NK-92 treated with Interleukin-12 subunit alpha and Interleukin-12 subunit beta, amount 100 ng/mL, for 24 hours (cell line): ENCODE measurements around the gene SETD3.

Experiments used
- DNase-seq: peaks from one replicate; lab custom pipeline; 2025; lab: John Stamatoyannopoulos, UW

SETD3 gene

DNA sequence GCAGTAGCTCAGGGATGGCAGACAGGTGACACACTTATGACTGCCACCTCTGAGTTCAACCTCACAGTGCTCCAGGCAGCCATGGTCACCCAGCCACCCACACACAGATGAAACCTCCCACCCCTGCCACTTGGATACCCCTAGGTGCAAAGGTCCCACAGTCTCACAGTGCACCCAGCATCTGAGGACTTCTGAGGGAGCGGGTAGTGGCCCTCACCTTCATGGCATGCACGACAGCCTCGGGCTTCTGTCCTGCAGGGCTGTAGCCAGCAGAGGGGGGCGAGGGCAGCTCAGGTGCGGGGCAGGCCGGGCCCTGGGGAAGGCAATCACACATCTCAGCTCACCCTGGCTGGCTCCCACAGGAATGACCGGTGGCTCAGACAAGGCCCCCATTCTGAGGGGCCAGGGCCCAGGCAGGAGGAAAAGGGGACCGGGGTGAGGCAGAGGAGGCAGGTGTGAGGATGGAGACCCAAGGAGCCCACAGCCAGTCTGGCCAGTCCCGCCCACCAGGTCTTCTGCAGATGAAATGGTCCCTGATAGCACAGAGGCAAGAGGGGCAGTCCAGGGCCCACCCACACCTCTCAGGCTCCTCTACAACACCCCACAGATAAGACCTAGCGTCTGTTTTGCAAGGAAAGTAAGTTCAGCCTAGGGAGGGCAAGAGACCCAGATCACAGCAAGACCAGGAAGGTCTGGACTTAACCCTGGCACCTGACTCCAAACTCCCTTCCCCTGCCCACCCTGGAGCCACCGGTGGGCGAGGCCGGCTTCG is 36.4 kb upstream of the SETD3 start:
- no peak for DNase-seq

GRCh38 chr14:99516156-99516870 is 35.7 kb upstream of the SETD3 start:
- no peak for DNase-seq

GRCh38 chr14:99515301-99516155 is 34.9 kb upstream of the SETD3 start:
- no peak for DNase-seq

- DNase-seq: no peak
Measured at GRCh38 chr14:99514552-99515300, 34.1 kb upstream of the SETD3 start.

DNA sequence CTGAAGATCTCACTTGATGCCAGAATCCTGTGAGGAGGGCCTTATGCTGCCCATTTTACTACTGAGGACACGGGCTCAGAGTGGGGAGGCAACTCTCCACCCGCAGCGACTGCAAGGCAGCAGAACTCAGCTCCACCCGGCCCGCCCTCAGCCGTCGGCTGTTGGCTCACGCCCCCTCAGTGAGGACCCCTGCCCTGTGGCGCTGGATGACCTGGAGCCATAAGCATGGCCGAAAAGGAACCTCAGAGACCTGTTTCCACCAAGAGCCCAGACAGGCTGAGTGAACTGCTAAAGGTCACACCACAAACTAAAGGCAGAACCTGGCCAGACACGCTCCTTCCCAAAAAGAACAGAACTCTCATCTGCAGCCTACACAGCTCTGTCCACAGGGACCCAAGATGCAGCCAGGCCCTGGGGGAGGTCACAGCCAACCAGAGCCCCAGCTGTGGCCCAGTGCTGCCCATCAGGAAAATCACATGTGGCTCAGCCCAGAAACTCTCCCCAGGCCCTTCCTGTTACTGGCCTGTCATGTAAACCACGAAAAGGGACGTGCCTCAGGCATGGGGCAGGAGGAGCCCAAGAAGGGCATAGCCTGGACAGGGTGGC is 33.4 kb upstream of the SETD3 start:
- DNase-seq: no peak

- DNase-seq: no peak
Measured at GRCh38 chr14:99513183-99513694, 32.6 kb upstream of the SETD3 start.

DNA sequence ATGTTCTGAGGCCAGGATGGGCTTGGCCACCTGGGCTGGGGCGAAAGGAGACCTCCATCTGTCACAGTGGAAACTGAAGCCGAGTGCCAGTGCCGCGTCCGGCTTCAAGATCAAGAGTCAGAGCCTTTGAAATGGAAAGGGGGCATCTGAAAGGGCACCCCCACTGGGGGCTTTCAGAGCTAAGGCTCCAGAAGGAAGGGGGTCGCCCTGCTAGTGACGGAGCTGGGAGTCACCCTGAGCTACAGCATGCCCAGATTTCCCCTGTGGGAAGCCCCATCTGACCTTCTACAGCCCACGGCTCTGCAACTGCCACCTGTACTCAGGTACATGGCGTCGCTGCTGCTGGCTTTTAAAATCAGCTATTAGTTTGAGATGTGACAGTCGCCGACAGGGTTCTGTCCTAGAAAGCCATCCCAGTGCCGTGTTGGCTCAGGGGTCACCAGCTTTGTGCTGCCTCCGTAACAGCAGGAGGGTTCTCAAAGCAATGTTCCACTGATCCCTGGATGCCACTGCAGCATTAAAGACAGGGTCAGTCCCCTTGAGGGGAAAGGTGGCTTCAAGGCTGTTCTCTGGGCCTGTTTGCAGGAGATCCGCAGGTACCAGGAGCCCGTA is 32.0 kb upstream of the SETD3 start:
- DNase-seq: no peak

- no peak for DNase-seq
Measured at GRCh38 chr14:99512110-99512449, 31.4 kb upstream of the SETD3 start.

GRCh38 chr14:99511421-99512109 is 30.9 kb upstream of the SETD3 start:
- DNase-seq: no peak

- no peak for DNase-seq
Measured at GRCh38 chr14:99510556-99511139, 30.0 kb upstream of the SETD3 start.

DNA sequence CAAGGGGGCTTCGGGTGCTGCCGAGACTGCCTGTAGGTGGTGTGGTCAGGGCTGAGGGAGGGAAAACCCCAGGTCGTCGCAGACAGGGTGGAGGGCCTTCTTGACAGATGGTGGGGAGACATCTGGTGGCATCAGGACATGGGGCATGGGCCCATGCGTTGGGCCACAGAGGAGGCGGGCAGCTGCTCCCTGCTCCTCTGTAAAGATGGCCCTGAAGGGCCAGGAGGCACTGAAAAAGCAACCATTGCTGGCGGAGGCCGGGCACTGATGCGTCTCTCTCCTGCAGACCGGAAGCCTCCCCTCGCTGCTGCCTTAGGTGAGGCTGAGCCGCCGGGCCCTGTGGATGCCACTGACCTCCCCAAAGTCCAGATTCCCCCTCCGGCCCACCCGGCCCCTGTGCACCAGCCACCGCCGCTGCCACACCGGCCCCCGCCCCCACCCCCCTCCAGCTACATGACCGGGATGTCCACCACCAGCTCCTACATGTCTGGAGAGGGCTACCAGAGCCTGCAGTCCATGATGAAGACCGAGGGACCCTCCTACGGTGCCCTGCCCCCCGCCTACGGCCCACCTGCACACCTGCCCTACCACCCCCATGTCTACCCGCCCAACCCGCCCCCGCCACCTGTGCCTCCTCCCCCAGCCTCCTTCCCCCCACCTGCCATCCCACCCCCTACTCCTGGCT is 29.4 kb upstream of the SETD3 start:
- no peak for DNase-seq

DNA sequence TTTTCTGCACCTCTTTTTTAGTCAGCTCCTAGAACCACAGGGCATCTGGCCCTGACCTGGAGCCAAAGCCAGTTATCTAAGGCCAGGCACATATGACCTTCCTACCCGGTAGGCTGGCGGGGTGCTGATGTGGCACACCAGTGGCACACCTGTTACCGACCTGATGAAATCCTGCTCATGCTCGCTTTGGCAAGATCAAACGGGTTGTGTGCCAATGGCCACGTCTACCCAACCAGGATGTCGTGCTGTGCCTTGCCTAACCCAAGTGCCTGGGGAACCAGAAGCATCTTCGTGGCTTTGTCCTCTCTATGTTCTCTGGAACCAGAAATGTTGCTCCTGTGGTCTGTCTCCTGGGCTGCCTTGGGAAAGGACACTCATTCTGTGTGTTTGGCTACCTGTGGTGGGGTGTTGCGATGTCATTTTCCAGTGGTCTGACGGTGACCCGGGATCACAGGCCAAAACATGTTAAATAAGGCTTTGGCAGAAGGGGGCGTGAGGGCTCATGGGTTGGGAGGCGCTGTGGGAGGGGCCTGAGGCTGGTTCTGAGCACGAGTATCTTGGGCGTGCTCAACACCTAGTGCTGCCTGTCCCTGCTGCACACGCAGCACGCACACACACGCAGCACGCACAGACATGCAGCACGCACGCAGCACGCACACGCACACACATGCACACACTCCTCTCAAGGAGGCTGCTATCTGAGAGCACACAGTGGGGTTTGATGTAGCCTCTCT is 28.4 kb upstream of the SETD3 start:
- DNase-seq: no peak

DNA sequence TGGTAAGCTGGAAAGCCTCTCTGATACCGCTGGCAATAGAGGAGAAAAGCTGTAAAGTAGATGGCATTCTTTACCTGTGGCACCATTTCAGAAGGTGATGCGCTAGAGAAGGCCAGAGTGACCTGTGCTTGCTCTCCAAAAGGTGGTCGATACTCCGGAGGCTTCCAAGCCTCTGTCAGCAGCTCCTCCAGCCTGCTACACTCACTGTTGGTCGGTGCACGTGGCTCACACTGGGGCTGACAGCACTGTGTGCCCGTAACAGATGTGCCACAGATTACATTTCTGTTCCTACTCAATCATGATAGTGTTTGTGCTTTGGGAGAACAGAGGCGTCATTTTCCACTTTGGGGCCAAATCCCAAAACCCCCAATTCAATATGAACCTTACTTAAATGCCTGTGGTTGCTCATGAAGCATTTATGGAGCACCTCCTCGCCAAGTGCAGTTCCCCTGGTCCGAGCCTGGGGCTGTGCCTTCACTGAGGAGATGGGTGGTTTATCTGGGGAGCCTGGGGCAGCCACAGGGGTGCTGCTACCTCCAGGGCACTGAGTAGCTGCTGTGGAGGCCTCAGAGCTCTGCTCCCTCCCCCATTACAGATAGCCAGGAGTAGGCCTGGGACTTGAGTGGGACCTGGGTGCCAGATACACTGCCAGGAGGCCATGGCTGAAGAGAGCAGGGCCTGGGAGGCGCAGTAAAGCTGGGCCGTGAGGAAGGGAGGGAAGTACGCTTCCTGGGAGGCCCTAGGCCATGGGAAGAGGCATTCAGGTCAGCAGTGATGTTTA is 27.4 kb upstream of the SETD3 start:
- DNase-seq: no peak

GRCh38 chr14:99506276-99506675 is 25.6 kb upstream of the SETD3 start:
- no peak for DNase-seq

GRCh38 chr14:99505089-99505488 is 24.4 kb upstream of the SETD3 start:
- no peak for DNase-seq

DNA sequence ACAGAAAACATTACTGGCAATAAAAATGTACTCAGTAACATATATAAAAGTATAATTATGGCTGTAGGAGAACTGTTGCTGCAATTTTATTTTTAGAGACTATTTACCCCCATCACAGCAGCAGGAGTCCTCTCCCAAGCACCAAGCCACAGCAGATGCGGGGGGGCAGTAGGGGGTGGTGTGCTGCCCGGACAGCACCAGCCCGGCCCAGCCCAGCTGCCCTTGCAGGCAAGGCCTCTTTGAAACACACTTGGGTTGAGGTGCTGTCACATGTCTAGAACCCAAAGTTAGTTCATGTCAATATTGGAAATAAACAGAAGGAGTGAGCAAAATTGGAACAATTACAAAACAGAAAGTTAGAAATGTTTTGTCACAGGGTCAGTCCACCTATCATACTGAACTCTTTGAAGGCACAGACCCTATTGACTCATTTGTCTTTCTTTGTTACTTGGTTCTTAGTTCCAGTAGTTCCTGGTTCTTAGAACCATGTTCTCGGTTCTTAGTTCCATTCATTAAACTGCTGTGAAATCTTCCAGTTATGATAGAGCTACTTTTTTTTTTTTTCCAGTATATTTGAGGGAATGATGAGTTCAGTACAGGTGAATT is 23.3 kb upstream of the SETD3 start:
- no peak for DNase-seq

GRCh38 chr14:99502989-99503421 is 22.3 kb upstream of the SETD3 start:
- no peak for DNase-seq
